Renal pelvis (tissue), 4 donors: ENCODE data around the gene ZBTB40. TPM values are rescaled to one million over a fixed set of nuclear protein-coding genes. Genes with fewer than 3 reads are reported as not detected.

Source experiments
- DNase-seq: peaks from one replicate; pipeline ENCODE4 v3.0.0-alpha.2; 2013
- polyA plus RNA-seq, 3 donors: library from polyadenylated mRNA; unstranded; fragments of 120-200 nt; gene quantifications; one replicate each; pipeline ENCODE4 v1.2.1, GENCODE V29; 2013; ENCODE audit not compliant: insufficient read length in 3 of 3

ZBTB40 gene
- polyA plus RNA-seq, 3 donors, result 19.0 to 23.6 (median 23.3) TPM

DNA sequence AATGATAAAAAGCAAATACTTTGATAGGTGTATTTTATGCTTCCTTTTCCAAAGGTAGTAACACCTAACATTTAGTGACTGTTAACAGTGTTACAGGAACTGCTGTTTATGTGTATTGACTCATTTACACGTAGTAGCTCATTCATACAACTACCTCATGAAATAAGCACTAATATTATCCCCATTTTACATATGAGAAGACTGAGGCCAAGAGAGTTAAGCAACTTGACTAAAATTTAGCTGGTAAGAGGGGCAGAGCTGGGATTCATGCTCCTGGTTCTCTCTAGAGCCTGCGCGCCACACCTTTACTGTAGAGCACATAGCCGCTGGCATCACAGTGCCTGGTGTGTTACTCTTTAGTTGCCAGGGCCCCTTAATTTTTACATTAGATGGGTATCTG is 11.3 kb downstream of the ZBTB40 start:
- DNase-seq, result no peak

DNA sequence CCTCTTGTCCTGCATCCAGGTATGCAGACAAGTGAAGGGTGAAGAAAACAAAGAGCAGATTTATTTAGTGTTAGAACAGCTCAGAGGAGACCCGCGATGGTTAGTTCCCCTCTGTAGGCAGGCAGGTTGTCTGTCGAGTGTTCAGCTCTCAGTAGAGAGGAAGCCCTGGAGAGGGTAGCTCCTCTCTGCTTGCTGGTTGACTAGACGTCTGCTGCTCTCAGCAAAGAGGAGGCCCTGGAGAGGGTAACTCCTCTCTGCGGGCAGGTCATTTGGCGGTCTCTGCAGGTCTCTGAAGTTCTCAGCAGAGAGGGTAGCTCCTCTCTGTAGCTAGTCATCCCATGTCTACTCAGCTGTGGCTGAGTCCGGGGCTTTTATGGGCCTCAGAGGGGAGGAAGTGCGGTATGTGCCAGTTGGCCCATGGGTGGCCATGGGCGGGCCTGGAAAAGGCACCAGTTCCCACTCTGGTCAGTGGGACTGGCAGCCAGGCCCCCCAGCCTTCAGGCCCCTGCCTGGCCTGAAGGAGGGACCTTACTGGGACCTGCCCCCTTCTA is 13.4 kb downstream of the ZBTB40 start:
- DNase-seq, result no peak

DNA sequence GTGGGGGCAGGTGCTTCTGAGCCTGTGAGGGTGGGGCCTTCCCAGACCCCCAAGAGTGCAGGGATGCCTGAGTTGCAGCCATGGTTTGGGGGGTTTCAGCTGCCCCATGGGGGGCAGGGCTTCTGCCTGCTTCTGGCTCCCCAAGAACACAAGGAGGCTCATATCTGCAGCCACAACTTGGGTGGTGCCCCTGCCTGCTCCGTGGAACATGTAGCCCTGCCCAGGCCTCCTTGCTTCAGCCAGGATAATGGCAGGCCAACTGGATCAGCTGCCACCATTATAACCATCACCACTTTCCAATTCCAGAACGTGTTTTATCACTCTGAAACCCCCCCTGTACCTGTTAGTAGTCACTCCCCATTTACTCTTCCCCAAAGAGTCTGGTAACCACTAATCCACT is 14.0 kb downstream of the ZBTB40 start:
- no peak for DNase-seq

DNA sequence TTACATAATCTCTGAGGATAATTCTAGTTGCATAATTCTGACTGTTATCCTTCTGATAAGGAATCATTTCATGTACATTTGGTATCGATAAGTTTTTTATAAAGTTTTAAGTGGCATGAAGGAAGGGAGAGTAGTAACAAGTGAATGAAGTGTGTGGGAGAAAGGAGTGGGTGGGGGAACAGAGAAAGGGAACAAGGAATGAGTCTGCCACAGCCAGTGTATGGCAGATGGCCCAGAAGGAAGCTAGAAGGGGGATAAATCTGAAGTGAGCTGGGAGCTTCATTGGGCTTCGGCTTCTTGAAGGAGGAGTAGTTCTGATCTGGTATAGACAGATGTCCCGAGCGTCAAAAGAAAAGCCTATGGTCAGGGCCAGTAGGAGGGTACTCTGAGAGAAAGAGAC is 18.6 kb downstream of the ZBTB40 start:
- DNase-seq, result no peak

DNA sequence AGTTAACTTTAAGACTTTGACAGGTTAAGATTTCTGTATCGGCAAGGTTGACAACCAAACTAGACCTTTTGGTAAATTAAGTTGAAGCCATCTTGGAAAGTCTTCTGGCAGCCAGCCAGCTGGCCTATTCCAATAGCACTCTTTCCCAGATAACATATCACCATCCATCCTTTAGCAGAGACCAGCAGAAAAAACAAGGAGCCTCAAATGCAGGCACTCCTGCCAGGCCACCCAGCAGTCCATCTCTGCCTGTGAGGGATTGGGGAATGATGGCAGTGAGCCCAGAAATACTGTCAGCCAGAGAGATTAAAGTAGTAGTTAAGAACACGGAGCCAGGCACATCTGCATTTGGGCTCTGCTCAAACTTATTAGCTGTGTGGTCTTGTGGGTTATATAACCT is 19.4 kb downstream of the ZBTB40 start:
- no peak for DNase-seq

DNA sequence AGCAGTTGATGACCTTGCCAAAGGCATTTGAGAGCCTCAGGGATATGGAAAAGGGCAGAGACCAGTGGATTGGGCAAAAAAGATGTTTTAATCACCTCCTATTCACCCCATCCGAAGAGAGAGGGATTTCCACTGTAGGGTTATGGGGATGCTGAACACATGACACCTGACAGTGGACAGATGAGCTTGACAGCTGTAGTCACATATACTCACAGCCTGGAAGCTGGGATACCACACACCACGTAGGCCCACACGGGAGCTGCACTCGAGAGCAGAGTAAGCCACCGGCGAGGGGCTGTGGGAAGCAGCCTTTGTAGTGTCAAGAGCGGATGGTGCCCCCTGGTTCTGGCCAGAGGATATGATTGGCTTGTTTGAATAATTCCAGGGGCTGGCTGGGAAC is 20.0 kb downstream of the ZBTB40 start:
- no peak for DNase-seq

DNA sequence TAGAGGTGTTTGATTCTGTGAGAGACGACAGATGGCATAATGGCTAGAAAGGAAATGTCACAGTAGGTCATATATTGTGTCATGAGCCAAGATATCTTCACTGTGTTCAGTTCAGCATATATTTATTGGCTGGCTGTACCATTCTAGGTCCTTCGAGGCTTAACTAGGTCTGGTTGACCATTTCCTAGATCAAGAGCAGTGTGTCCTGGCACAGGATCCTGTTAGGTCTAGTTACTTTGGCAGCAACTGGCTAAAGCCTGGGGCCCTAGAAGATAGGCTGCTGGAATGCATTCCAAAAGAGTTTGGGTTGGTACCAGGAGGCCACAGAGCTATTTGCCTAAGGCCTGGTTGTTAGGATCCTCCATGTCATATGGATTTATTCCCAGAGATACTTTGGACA is 20.9 kb downstream of the ZBTB40 start:
- no peak for DNase-seq

DNA sequence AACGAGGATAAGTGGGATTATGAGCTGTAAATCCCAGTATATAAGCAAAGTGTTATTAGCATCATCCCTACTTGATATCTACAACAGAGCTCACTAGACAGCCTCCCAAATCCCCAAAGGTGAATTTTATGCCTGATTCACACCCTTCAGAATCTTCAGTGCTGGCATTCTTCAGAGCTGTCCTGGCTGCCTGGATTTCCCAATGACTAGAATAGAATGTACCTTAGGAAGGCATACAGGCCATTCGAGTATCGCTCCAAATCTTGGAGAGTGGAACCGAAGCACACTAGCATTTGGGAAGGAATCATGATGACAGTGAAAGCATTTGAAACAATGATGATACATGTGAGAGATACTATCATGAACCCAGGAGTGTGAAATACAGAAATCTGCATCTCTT is 22.3 kb downstream of the ZBTB40 start:
- DNase-seq, result no peak

DNA sequence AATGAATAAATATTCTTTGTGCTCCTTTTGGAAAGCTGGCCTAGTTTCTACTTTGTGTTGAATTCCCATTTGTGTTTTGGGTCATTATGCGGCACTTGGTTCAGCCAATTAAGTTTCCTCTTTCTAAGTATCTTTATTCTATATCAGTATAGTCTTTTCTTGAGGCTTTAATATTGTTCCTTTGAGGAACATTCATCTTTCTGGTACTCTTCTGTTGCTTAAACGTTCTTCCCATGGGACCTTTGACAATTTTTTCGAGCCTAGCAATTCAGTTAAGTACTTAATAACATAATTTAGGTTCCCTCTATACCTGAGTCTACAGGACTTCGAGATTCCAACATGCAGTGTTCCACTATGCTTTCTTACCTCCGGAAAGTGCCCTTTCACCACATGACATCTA is 24.9 kb downstream of the ZBTB40 start:
- DNase-seq, result no peak

DNA sequence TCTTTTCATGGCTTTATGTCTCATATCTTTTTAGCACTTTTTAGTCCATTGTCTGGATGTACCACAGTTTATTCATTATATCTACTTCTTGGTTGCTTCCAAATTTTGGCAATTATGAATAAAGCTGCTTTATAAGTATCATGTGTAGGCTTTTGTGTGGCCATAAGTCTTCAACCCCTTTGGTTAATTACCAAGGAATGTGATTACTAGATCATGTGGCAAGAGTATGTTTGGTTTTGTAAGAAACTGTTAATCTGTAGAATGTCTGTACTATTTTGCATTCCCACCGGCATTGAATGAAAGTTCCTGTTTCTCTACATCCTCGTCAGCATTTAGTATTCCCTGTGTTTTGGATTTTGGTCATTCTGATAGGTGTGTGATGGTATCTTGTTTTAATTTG is 31.5 kb downstream of the ZBTB40 start:
- no peak for DNase-seq

DNA sequence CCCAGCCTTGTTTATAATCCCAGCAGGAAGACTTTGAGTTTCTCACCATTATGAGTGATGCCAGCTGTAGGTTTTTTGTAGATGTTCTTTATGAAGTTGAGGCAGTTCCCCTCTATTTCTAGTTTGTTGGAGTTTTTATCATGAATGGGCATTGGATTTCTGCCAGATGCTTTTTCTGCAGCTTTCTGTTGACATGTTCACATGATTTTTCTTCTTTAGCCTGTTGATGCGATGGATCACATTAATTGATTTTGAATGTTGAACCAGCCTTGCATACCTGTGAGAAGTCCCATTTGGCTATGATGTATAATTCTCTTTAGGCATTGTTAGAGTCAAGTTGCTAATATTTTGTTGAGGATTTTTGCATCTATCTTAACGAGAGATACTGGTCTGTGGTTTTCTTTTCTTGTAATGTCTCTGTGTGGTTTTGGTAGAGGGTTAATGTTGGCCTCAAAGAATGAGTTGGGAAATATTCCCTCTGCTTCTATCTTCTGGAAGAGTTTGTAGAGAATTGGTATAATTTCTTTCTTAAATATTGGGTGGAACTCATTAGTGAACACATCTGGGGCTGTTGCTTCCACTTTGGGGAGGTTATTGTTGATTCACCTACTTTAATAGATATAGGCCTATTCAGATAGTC is 33.2 kb downstream of the ZBTB40 start:
- DNase-seq, result no peak

DNA sequence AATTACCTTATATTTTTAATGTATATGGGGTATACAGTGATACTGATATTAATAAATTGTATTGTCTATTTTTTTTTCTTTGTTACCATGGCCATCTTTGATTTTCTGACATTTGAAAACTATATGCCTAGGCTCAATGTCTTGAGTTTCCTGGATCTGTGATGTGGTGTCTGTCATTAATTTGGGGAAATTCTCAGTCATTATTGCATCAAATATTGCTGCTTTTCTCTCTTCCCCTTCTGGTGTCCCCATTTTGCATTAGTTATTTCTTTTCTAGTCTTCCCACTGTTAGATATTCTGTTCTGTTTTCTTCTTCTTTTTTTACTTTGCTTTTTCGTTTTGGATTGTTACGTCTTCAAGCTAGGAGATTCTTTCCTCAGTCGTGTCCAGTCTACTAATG is 33.8 kb downstream of the ZBTB40 start:
- no peak for DNase-seq

DNA sequence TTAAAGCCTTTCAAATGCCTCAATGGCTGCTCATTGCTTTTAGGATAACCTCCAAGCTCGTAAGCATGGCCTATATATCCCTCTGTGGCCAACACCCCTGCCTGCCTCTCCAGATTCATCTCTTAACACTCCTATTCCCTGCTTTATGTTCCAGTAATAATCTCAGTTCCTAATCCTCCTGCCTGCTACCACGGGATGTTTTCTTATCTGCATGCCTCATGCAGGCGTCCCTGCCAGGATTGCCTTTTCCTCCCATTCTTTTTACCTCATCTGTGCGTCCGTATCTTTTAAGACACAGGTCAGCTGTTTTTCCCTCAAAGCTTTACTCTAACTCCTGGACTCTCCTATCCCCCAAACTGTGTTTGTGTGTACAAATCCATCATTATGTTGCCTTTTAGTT is 36.1 kb downstream of the ZBTB40 start:
- no peak for DNase-seq

DNA sequence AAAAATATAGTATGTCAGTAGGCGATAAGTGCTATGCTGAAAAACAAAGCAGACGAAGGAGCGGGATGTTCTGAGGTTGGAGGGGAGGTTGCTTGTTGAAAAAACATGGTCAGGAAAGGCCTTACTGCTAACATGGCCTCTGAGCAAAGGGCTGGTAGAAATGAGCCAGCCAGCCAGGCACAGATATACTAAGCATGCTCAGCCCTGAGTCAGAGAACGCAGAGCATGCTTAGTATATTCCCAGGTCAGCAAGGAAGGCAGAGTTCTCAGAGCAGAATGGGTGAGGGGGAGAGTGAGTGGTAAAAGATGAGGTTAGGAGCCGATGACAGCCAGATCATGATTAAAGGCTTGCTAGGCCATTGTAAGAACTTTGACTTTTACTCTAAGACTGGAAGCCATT is 36.7 kb downstream of the ZBTB40 start:
- DNase-seq, result no peak

DNA sequence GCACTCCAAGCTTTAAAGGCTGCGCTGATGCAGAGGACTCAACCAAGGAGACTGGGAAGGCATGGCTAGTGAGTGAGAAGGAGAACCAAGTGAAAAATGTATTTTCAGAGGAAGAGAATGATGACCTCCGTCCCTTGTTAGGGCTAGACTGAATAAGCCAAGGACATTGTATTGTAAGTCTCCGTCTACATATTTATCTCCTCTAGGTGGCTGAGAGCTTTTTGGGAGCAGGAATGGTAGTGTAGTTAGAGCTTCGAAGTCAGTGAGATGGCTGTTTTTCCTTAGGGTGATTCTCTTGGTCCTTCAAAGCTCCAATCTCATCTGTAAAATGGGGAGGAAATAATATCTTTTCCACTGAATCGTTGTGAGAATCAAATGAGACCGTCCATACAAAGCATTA is 37.6 kb downstream of the ZBTB40 start:
- no peak for DNase-seq

DNA sequence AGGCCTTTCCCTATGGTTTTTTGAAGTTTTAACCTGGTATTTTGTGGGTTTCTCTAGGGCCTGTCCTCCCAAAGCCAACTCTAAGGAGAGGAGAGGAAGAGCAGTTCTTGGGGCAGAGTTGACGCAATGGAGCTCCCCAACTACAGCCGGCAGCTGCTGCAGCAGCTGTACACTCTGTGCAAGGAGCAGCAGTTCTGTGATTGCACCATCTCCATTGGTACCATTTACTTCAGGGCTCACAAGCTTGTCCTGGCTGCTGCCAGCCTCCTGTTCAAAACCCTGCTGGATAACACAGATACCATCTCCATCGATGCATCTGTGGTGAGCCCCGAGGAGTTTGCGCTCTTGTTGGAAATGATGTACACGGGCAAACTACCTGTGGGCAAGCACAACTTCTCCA is 38.2 kb downstream of the ZBTB40 start:
- no peak for DNase-seq

DNA sequence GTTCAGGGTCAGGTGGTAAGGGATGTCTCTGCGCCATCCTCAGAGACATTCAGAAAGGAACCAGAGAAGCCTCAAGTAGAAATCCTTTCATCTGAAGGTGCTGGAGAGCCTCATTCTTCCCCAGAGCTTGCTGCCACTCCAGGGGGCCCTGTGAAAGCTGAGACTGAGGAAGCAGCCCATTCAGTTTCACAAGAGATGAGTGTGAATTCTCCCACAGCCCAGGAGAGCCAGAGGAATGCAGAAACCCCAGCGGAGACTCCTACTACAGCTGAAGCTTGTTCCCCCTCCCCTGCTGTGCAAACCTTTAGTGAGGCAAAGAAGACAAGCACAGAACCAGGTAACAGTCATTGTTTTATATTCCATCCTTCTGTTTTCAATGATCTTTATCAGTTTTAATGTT is 38.7 kb downstream of the ZBTB40 start:
- DNase-seq, result no peak

DNA sequence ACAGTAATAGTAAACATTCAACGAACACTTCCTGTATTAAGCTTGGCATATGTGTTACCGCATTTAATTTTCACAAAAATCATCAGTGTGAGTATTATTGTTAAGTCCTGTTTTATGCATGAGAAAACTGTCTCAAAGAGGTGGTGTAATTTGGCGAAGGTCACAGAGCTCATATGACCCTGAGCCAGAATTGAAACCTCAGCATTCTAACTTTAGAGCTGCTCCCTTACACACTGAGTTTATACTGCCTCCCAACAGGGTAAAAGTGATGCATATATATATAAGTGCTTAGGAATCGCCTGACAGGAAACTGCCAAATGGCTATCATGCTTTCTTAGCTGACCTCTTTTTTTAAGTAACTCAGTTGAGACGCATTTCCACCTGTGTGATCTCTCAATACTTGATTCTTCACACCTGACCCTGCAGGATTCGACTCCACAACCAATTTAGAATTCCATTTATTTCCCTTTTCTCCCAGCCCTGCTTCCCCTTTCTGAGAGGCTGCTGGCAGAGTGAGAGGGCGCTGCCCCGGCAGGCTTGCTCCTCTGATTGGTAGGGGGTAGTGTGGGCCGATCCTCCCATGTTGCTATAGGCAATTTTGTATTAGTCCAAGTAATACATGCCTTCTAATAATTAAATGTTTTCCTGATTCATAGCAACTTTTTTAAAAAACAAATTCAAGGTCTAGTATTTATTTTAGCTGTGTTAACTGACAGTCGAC is 40.5 kb downstream of the ZBTB40 start:
- DNase-seq, result no peak

DNA sequence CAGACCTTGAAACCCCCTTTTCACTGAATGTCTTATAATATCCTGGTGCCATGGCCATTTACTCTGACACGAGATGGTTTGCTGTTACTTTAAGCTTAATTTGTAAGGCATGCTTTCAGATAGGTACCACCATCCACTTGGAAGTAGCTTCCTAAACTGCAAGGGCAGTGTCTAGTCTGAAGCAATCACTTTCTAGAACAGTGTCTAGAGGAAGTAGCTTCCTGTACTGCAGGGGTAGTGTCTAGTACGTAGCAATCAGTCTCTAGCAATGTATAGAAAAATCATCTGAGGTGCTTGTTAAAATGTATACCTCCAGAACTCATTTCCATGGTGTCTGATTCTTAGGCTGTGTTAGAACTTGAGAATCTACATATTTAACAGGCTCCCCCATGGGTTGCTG is 42.5 kb downstream of the ZBTB40 start:
- no peak for DNase-seq

DNA sequence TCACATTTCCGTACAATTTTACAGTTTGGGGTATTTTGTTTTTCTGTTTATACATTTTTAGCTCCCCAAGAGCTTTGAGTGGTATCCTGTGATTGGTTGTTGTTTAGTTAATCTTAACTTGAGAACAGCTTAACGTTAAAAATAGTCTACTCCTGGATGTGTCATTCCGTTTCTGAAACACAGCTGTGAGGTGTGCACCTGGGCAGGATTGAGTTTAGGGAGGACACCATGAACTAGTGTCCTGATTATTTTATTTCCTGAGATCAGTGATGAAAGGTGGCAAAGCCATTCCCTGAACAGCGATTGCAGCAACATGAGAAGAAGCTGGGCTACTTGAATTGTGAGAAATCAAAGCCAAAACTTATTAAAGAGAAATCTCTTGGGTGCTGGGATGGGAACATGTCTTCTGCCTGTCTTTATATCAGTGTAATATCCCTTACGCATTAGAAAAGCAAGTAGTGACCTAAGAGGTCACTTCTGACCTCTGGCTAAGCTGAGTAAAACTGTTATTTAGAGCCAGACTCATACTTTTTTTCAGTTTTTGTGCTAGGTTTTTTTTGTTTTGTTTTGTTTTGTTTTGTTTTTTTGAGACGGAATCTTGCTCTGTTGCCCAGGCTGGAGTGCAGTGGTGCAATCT is 43.4 kb downstream of the ZBTB40 start:
- no peak for DNase-seq

DNA sequence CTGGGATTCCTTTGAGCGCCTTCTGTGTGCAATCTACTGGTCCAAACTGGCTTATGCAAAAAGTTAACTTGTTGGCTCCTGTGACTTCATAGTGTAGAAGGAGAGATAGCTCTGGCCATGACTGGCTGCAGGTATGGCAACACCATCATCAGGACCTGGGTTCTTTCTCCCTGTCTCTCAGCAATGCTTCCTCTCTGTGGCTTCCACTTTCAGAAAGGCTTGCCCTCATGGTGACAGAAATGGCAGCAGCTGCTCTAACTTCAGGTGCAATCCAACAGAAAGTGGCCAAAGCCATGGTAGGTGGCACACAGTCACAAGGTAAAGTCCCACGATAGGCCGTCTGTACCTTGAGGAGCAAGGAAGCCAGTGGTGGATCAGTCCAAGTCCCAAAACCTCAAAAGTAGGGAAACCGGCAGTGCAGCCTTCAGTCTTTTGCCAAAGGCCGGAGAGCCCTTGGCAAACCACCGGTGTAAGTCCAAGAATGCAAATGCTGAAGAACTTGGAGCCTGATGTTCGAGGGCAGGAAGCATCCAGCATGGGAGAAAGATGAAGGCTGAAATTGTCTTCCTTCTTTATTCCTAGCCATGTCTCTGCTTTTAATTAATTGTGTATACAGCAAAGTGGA is 45.0 kb downstream of the ZBTB40 start:
- DNase-seq, result no peak

DNA sequence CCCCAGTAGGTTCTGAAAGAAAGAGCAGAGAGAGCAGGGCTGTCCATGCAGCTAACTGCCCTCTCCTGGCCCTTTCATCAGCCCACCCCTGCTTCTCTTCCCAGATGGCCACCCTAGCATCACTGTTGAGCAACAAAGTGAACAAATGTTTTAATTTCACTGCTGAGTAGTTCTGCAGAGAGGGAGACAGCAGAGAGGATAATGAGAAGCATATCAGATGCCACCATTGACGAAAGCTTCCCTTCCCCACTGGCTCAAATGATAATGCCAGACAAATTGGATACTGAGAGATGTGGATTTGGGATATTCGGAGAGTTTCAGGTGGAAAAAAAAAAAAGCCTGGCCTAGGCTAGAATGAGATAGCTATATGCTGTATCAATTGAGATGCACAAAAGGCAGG is 46.8 kb downstream of the ZBTB40 start:
- DNase-seq, result no peak

DNA sequence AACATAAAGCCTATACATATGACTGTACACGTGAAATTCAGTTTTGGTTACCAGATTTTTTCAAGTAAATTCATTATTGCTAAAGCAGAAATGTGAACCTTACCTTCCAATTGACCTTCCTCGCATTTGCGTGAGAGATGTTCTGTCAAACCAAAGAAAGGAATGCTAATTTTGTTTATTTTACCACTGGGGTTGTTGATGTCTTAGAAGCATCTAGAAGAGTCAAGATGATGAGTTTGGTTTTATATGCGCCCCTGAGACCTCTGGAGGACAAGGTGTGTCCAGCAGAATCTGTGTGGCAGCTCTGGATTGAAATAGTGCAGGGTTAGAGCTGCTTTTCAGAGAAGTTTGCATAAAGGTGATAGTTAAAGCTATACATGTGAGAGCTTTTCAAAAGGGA is 48.4 kb downstream of the ZBTB40 start:
- DNase-seq, result no peak
